GM18873 (cell line): ENCODE data around the gene RYR2.

ENCODE experiments used
- ATAC-seq: cut with Tn5 transposase; IDR thresholded peaks from one replicate; pipeline ENCODE4 v1.9.1; 2021; ENCODE audit warnings: mild to moderate bottlenecking, moderate library complexity, moderate number of reproducible peaks; ENCODE audit not compliant: unreplicated experiment, low FRiP score

The RYR2 gene

GRCh38 chr1:237396426-237396825, 354.4 kb downstream of the RYR2 start:
- no peak for ATAC-seq

- no peak for ATAC-seq
These were observed 356.8 kb downstream of the RYR2 start for GRCh38 chr1:237398751-237399150.

GRCh38 chr1:237405912-237406311, 363.9 kb downstream of the RYR2 start:
- no peak for ATAC-seq

- no peak for ATAC-seq
These were observed 369.6 kb downstream of the RYR2 start for GRCh38 chr1:237411621-237412020.

- ATAC-seq = no peak
These were observed 375.1 kb downstream of the RYR2 start for GRCh38 chr1:237416924-237417655.

- no peak for ATAC-seq
These were observed 386.8 kb downstream of the RYR2 start for GRCh38 chr1:237428809-237429208.

GRCh38 chr1:237429252-237429651, 387.3 kb downstream of the RYR2 start:
- no peak for ATAC-seq

GRCh38 chr1:237431448-237431847, 389.5 kb downstream of the RYR2 start:
- ATAC-seq = no peak

GRCh38 chr1:237440346-237440745, 398.4 kb downstream of the RYR2 start:
- no peak for ATAC-seq

- no peak for ATAC-seq
These were observed 402.3 kb downstream of the RYR2 start for GRCh38 chr1:237444120-237444790.

- ATAC-seq = no peak
These were observed 406.1 kb downstream of the RYR2 start for GRCh38 chr1:237448042-237448441.

GRCh38 chr1:237457573-237457972, 415.6 kb downstream of the RYR2 start:
- ATAC-seq = no peak

GRCh38 chr1:237467320-237467719, 425.3 kb downstream of the RYR2 start:
- ATAC-seq = no peak

GRCh38 chr1:237470712-237471338, 428.8 kb downstream of the RYR2 start:
- ATAC-seq = no peak

GRCh38 chr1:237471377-237471776, 429.4 kb downstream of the RYR2 start:
- no peak for ATAC-seq

GRCh38 chr1:237471956-237472355, 430.0 kb downstream of the RYR2 start:
- ATAC-seq = no peak

GRCh38 chr1:237473854-237474253, 431.9 kb downstream of the RYR2 start:
- no peak for ATAC-seq

- ATAC-seq = no peak
These were observed 436.1 kb downstream of the RYR2 start for GRCh38 chr1:237478082-237478481.

GRCh38 chr1:237478842-237479241, 436.9 kb downstream of the RYR2 start:
- no peak for ATAC-seq

GRCh38 chr1:237482777-237483176, 440.8 kb downstream of the RYR2 start:
- no peak for ATAC-seq

GRCh38 chr1:237492359-237492758, 450.4 kb downstream of the RYR2 start:
- no peak for ATAC-seq

GRCh38 chr1:237500566-237500965, 458.6 kb downstream of the RYR2 start:
- no peak for ATAC-seq
